ENCODE results near the gene ERCC3.

- TF ChIP-seq EGR1 (IDR thresholded peaks at IDR 0.05; ENCODE audit: low read depth) (no peak), ZBTB33 (IDR thresholded peaks at IDR 0.05; ENCODE audit: extremely low read depth, insufficient replicate concordance, low read length) (no peak), CTCF (IDR thresholded peaks at IDR 0.05 in 2 of 3, conservative IDR thresholded peaks at IDR 0.05 in 1 of 3; ENCODE audit: borderline replicate concordance in 1 of 3, insufficient read depth in 1 of 3, low read depth in 2 of 3, low read length in 2 of 3) (no peak), REST (IDR thresholded peaks at IDR 0.05; ENCODE audit: low read depth) (no peak), POLR2AphosphoS5 (IDR thresholded peaks at IDR 0.05; ENCODE audit: low read depth, low read length) (no peak), MAX (IDR thresholded peaks at IDR 0.05) (no peak), POLR2A (IDR thresholded peaks at IDR 0.05; ENCODE audit: borderline replicate concordance, extremely low read depth, insufficient read depth, insufficient read length) (no peak), SIN3A (IDR thresholded peaks at IDR 0.05; ENCODE audit: low read depth) (no peak), RAD21 (IDR thresholded peaks at IDR 0.05; ENCODE audit: low read depth) (no peak), YY1 (IDR thresholded peaks at IDR 0.05; ENCODE audit: extremely low read depth, insufficient replicate concordance, low read depth, low read length) (no peak), ZNF274 (IDR thresholded peaks at IDR 0.05; ENCODE audit: low read depth, low read length) (no peak), EZH2phosphoT487 (IDR thresholded peaks at IDR 0.05; ENCODE audit: borderline replicate concordance) (no peak), SP1 (IDR thresholded peaks at IDR 0.05; ENCODE audit: low read depth) (no peak)
Measured at GRCh38 chr2:127239395-127239794, 54.5 kb downstream of the ERCC3 start.
